ENCODE results near the gene HS6ST3.

GRCh38 chr13:96342852-96343465, 253.1 kb downstream of the HS6ST3 start:
- no peak for TF ChIP-seq CTCF (IDR thresholded peaks at IDR 0.05; ENCODE audit: borderline replicate concordance, extremely low read depth, low read length, poor library complexity, severe bottlenecking)
- TF ChIP-seq EZH2 (IDR thresholded peaks at IDR 0.05; ENCODE audit: borderline replicate concordance, low read depth, low read length, severe bottlenecking): no peak

All from DND-41 (cell line).